Measurements from ENCODE around the gene HPCAL1.

HPCAL1 gene

GRCh38 chr2:10335046-10335840 lies 32.5 kb downstream of the HPCAL1 start:
- no peaks in the 10 kb centered on the region for H3K9me3 Mint-ChIP-seq
- peaks cover 78% of the 10 kb centered on the region for H3K4me1 Mint-ChIP-seq (ENCODE audit: low read depth)
- no peak overlapping the region for H3K4me3 Mint-ChIP-seq
- no peak overlapping the region for H3K27ac Mint-ChIP-seq
- peaks cover 45% of the 10 kb centered on the region for H3K36me3 Mint-ChIP-seq (ENCODE audit: low read depth)
- H3K27me3 Mint-ChIP-seq, result no peaks in the 10 kb centered on the region

DNA sequence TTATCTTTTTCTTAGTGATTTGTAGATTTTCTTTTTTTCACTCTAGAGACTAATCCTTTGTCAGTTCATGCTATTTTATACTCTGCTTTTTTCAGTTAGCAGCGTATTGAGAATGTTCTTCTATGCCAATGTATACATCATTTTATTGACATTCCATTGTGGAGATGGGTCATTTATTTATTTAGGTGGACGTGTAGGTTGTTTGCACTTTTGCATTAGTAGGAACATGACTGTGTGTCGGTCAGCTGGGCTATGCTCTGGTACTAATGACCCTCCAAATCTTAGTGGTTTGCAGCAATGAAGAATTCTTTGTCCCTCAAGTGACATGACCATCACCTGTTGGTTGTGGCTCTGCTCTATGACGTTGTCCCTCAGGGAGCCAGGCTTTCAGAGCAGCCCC lies 33.6 kb downstream of the HPCAL1 start:
- Mint-ChIP-seq H3K27ac (no peak overlapping the region), H3K4me3 (no peak overlapping the region), H3K27me3 (no peaks in the 10 kb centered on the region), H3K36me3 (ENCODE audit: low read depth) (peaks cover 45% of the 10 kb centered on the region), H3K9me3 (no peaks in the 10 kb centered on the region), H3K4me1 (ENCODE audit: low read depth) (peaks cover 78% of the 10 kb centered on the region)

- Mint-ChIP-seq H3K27ac (no peak overlapping the region), H3K27me3 (no peaks in the 10 kb centered on the region), H3K4me1 (ENCODE audit: low read depth) (peaks cover 70% of the 10 kb centered on the region), H3K4me3 (no peak overlapping the region), H3K9me3 (no peaks in the 10 kb centered on the region), H3K36me3 (ENCODE audit: low read depth) (peaks cover 45% of the 10 kb centered on the region)
These were observed 35.0 kb downstream of the HPCAL1 start for GRCh38 chr2:10337449-10338269.

DNA sequence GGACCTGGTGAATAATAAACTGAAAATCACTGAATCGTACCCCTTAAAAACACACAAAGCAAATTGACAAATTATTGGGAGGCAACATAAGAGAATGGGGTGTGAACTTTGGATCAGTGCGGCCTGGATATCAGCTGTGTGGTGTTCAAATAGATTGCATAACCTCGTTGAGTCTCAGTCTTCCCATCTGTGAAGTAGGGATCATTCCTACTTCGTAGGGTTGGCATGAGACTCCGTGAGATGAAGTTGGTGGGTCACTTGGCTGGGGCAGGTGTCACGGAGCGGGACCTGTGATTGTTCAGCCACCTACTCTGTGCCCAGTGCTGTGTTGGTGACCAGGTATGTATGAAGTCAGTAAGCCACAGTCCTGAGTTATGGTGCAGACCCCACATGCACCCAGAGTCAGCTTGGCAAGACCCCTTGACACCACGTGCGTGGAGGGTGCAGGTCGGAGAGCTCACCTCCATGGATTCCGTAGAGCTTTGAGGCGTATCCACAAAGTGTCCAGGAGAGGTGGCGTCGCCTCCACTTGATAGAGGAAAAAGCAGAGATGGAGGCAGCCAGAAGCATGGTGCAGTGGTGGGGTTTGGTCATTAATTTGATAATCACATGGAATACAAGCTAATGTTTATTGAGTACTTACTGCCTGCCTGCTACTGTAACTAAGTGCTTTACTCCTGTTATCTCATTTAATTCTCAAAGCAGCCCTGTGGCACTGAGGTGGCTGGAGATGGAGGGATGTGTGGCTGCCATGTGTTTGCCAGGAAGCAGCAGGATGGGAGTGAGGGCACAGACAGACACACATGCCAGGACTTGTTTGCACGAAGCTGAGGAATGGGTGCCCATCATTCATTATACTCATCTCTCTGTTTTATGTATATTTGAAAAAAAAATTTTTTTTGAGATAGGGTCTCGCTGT lies 35.8 kb downstream of the HPCAL1 start:
- Mint-ChIP-seq H3K27ac (peak overlapping the region; percentile 48), H3K27me3 (no peaks in the 10 kb centered on the region), H3K36me3 (ENCODE audit: low read depth) (peaks cover 52% of the 10 kb centered on the region), H3K9me3 (no peaks in the 10 kb centered on the region), H3K4me3 (no peak overlapping the region), H3K4me1 (ENCODE audit: low read depth) (peaks cover 69% of the 10 kb centered on the region)

DNA sequence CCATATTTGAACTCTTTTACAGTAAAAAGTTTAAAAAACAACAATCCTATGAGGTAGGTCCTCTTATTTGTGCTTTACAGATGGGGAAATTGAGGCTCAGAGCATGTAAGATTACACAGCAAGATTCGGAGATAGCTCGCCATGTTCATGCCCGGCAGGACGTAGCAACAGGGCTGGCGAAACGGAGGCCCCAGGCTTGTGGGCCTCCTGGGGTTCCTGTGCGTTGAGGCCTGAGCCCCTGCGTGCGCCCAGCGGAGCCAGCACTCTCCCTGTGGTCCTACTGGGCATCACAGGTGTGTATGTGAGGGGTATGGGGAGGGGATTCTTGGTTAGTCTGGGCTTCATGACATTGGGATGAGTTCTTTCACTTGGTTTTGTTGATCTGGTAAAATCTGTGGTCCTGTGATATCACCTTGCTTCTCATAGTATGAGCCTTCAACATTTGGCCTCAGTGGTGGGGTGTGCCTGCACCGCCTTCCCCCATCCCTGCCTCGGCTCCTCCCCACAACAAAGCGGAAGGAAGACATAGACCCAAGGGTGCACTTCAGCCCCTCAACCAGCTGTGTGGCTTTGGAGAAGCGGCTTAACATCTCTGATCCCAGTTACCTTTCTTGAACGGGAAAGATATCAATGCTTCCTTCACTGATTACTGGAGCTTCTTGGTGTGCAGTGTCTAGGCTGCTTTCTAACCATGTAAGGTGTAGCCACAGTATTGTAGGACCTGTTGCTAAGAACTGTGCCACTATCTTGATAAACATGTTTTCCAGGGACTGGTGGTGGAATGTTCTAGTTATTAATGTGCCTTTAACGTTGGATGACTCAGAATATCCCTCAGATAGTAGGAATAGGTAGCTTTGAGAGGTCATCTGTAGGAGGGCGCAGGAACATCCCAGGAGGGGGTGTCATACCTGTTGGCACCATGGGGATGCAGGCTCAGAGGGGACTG lies 37.2 kb downstream of the HPCAL1 start:
- H3K36me3 Mint-ChIP-seq (ENCODE audit: low read depth), result peaks cover 40% of the 10 kb centered on the region
- H3K4me3 Mint-ChIP-seq, result peak overlapping the region; percentile 28
- H3K27ac Mint-ChIP-seq, result peak overlapping the region; percentile 74
- no peaks in the 10 kb centered on the region for H3K9me3 Mint-ChIP-seq
- H3K4me1 Mint-ChIP-seq (ENCODE audit: low read depth), result peaks cover 73% of the 10 kb centered on the region
- H3K27me3 Mint-ChIP-seq, result no peaks in the 10 kb centered on the region

- Mint-ChIP-seq H3K27ac (no peak overlapping the region), H3K4me1 (ENCODE audit: low read depth) (peaks cover 73% of the 10 kb centered on the region), H3K4me3 (no peak overlapping the region)
These were observed 37.9 kb downstream of the HPCAL1 start for GRCh38 chr2:10340593-10340975.

GRCh38 chr2:10341193-10341592 lies 38.5 kb downstream of the HPCAL1 start:
- Mint-ChIP-seq H3K4me1 (ENCODE audit: low read depth) (peaks cover 77% of the 10 kb centered on the region), H3K9me3 (no peaks in the 10 kb centered on the region), H3K27me3 (no peaks in the 10 kb centered on the region), H3K27ac (no peak overlapping the region), H3K4me3 (no peak overlapping the region), H3K36me3 (ENCODE audit: low read depth) (peaks cover 31% of the 10 kb centered on the region)

More at GRCh38 chr2:10340593-10340975, 37.9 kb downstream of the HPCAL1 start:
- Mint-ChIP-seq H3K27me3 (no peaks in the 10 kb centered on the region), H3K9me3 (no peaks in the 10 kb centered on the region), H3K36me3 (ENCODE audit: low read depth) (peaks cover 34% of the 10 kb centered on the region)

DNA sequence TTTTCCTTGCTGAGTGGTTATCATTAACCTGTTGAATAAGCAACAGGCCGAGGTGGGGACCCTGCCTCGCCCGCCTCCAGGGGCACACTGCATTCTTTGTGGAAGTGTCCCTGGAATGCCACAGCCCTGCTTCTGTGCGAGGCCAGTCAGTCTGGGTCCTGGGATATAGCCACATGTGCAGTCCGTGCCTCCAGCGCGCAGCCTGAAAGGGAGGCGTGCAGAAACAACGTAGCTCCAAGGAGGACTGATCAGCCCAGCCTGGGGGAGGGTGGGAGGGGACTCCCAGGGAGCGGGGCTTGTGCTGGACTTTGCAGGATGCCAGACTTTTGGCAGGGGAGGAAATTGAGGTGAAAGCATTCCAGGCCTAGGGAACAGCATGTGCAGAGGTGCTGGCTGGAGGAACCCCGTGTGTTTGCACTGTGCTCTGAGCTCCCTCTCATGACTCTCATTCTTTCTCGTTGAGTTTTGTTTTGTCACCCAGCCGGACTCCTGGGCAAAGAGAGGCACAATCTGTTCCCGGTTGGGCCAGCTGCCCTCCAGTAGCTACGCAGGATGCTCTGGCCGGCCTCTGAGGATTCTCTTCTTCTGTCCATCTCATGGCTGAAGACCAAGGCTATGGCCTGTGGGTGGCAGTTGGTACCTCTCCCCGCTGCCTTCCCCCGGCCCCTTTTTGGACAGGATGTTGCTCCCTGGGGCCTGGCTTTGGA lies 39.7 kb downstream of the HPCAL1 start:
- Mint-ChIP-seq H3K9me3 (no peaks in the 10 kb centered on the region), H3K4me1 (ENCODE audit: low read depth) (peaks cover 79% of the 10 kb centered on the region)

GRCh38 chr2:10343191-10343590 lies 40.5 kb downstream of the HPCAL1 start:
- H3K4me3 Mint-ChIP-seq, result no peak overlapping the region
- H3K27me3 Mint-ChIP-seq, result no peaks in the 10 kb centered on the region
- H3K4me1 Mint-ChIP-seq (ENCODE audit: low read depth), result peaks cover 78% of the 10 kb centered on the region
- no peaks in the 10 kb centered on the region for H3K9me3 Mint-ChIP-seq
- peak overlapping the region; percentile 47 for H3K27ac Mint-ChIP-seq
- peaks cover 22% of the 10 kb centered on the region for H3K36me3 Mint-ChIP-seq (ENCODE audit: low read depth)

More for the DNA sequence above, 39.7 kb downstream of the HPCAL1 start:
- peaks cover 30% of the 10 kb centered on the region for H3K36me3 Mint-ChIP-seq (ENCODE audit: low read depth)
- no peak overlapping the region for H3K4me3 Mint-ChIP-seq
- no peak overlapping the region for H3K27ac Mint-ChIP-seq
- H3K27me3 Mint-ChIP-seq, result no peaks in the 10 kb centered on the region

- H3K27ac Mint-ChIP-seq, result no peak overlapping the region
These were observed 41.0 kb downstream of the HPCAL1 start for GRCh38 chr2:10343658-10344057.

DNA sequence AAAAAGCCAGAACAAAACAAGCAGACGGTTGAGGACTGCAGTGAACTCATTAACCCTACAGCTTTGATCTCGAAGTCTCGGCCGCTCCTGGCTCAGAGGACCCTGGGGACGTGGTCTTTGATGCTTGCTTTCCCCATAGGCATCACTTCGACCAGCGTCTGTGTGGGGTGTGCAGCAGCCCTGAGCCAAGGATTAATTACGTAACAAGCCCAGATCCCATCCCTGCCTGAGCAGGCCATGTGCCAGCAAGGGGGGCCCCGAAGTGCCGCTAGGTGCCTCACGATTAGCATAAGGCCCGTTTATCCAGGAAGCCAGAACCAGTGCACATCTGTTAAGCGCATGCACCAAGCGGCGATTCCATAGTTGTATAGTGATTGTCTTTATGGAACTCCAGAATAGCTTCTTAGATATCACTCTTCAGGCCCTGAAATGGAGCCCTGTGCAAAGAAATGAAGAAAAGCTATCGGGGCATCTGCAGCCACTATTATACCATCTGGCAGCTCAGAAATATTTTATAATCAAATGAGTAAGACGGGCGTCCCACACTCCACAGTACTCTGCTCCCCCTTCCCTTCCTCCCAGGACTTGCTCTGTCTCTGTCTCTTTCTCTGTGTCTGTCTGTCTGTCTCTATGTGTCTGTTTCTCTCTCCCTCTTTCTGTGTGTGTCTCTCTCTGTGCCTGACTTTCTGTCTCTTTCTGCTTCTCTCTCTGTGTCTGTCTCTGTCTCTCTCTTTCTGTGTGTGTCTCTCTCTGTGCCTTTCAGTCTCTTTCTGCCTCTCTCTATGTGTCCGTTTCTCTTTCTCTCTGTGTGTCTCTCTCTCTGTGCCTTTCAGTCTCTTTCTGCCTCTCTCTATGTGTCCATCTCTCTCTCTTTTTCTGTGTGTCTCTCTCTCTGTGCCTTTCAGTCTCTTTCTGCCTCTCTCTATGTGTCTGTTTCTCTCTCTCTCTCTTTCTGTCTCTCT lies 41.7 kb downstream of the HPCAL1 start:
- Mint-ChIP-seq H3K9me3 (no peaks in the 10 kb centered on the region), H3K36me3 (ENCODE audit: low read depth) (peaks cover 18% of the 10 kb centered on the region), H3K4me3 (no peak overlapping the region), H3K4me1 (ENCODE audit: low read depth) (peaks cover 79% of the 10 kb centered on the region), H3K27ac (peak overlapping the region; percentile 61), H3K27me3 (no peaks in the 10 kb centered on the region)

More at GRCh38 chr2:10343658-10344057, 41.0 kb downstream of the HPCAL1 start:
- Mint-ChIP-seq H3K4me3 (no peak overlapping the region), H3K4me1 (ENCODE audit: low read depth) (peaks cover 76% of the 10 kb centered on the region), H3K9me3 (no peaks in the 10 kb centered on the region), H3K27me3 (no peaks in the 10 kb centered on the region), H3K36me3 (ENCODE audit: low read depth) (peaks cover 17% of the 10 kb centered on the region)

DNA sequence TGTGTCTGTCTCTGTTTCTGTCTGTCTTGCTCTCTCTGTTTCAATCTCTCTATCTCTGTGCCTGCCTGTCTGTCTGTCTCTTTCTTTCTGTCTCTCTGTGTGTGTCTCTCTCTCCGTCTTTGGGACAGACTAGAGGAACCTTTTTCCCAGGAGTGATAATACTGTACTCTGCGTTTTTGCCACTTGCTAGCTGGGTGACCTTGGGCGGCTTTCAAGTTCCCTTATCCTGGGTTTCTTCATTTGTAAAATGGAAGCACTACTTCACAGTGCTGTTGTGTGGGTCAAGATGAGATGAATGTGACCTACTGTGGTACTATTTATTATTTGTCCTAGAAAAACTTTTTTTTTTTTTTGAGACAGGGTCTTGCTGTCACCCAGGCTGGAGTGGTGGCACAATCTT lies 42.4 kb downstream of the HPCAL1 start:
- H3K4me3 Mint-ChIP-seq, result no peak overlapping the region
- peaks cover 16% of the 10 kb centered on the region for H3K36me3 Mint-ChIP-seq (ENCODE audit: low read depth)
- H3K9me3 Mint-ChIP-seq, result no peaks in the 10 kb centered on the region
- H3K27ac Mint-ChIP-seq, result peak overlapping the region; percentile 61
- H3K27me3 Mint-ChIP-seq, result no peaks in the 10 kb centered on the region
- H3K4me1 Mint-ChIP-seq (ENCODE audit: low read depth), result peaks cover 76% of the 10 kb centered on the region

All from stimulated activated naive CD8-positive, alpha-beta T cell treated with anti-CD3 and anti-CD28 coated beads, Interleukin-15, Interleukin-2, amounts not matched to agents 100 ng/mL and 50 ng/mL, for 24 hours (primary cell).